Upper lobe of right lung (tissue), 1 donor: ENCODE measurements around the gene TMCC3. TPM values are rescaled to one million over a fixed set of nuclear protein-coding genes. Genes with fewer than 3 reads are reported as not detected.
A peak's percentile ranks its signal among the peaks of the same experiment; 100 is the strongest.
"Not testable (repeated sequence)": the region's sequence is repeated elsewhere in the genome, so short reads cannot be mapped to it uniquely, and the experiment has no call there.

ENCODE experiments used
- ATAC-seq: fragments of 200-7000 bp; cut with Tn5 transposase; one replicate; pipeline ENCODE4 v1.9.1; 2020; ENCODE audit warnings: mild to moderate bottlenecking, moderate library complexity
- DNase-seq: peaks from one replicate; pipeline ENCODE4 v3.0.0-alpha.2; 2020
- H3K27ac ChIP-seq: fragments of 200-600 bp; one replicate; pipeline ENCODE4 v1.8.0; 2022
- H3K27me3 ChIP-seq: fragments of 200-600 bp; one replicate; pipeline ENCODE4 v1.8.0; 2022; ENCODE audit warnings: mild to moderate bottlenecking
- H3K36me3 ChIP-seq: fragments of 200-600 bp; one replicate; pipeline ENCODE4 v1.8.0; 2022
- H3K4me1 ChIP-seq: fragments of 200-600 bp; one replicate; pipeline ENCODE4 v1.8.0; 2022
- H3K4me3 ChIP-seq: fragments of 200-600 bp; one replicate; pipeline ENCODE4 v1.8.0; 2022; ENCODE audit warnings: mild to moderate bottlenecking
- H3K9me3 ChIP-seq: fragments of 200-600 bp; one replicate; pipeline ENCODE4 v1.8.0; 2022
- intact Hi-C: fragments of 100-400 bp; cut with DNase I; formaldehyde crosslinking; loops from one replicate; pipeline ENCODE4 v1.11.0; 2022
- total RNA-seq: library from RNA; stranded (reverse); fragmentation: NEBNext Ultra II Directional; extraction: Animal tissue kit (Norgen Biotek cat#: 25700); gene quantifications from one replicate; pipeline ENCODE4 v1.2.1, GENCODE V29; 2021
- TF ChIP-seq, protein P1 (sequence below): fragments of 200-600 bp; IDR thresholded peaks from one replicate; pipeline ENCODE4 v1.8.0; 2022; ENCODE audit warnings: antibody characterized with exemption
- donor health status: DM: no; HTN: yes; CAD: no; lungs with severe emphysema.

The TMCC3 gene
- total RNA-seq, 1 donor from 2014 or later = 11.3 TPM

DNA sequence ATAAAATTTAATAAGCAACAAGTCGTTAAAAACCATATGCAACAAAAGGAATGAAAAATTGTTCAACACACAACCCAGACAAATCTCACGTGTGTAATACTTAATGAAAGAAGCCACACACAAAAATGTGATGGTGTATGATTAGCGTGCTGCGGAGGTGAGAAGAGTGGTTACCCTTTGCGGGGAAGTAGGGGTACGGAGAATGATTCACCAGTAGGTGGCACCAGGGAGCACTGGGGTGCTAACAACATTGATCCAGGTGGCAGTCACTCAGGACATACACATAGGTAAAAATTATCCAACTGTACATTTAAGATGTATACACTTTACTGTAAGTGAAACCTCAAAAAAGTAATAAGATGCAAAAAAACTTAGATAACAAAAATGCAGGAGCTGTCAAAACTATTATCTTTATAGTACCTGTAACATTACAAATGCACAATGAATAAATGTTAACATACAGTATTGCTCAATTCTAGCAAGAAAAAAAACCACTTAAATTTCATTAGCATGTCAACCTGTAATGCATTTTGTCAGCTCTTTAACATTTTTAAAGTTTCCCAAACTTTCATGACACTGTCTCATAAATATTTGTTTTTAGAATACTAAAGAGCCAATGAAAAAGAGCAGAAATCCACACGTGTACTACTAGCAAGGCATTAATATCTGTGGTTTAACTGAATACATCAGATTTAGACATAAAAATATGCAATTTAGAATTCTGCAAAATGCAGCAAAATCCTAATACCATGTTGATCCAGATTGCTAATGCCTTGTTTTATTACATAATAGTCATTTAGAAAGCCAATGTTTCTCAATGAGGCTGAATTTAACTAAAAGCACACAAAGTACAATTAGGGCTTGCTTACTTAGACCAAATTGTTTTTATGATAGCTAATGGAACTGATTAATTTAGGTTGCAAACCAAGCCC is 46.7 kb downstream of the TMCC3 start:
- Histone ChIP-seq H3K9me3 (no peaks in the 10 kb centered on the region), H3K36me3 (no peaks in the 10 kb centered on the region), H3K4me3 (no peak overlapping the region), H3K27ac (no peak overlapping the region), H3K27me3 (no peaks in the 10 kb centered on the region), H3K4me1 (no peaks in the 10 kb centered on the region)
- ATAC-seq = peak; percentile 81
- no peak for DNase-seq
- TF ChIP-seq, protein P1, sequence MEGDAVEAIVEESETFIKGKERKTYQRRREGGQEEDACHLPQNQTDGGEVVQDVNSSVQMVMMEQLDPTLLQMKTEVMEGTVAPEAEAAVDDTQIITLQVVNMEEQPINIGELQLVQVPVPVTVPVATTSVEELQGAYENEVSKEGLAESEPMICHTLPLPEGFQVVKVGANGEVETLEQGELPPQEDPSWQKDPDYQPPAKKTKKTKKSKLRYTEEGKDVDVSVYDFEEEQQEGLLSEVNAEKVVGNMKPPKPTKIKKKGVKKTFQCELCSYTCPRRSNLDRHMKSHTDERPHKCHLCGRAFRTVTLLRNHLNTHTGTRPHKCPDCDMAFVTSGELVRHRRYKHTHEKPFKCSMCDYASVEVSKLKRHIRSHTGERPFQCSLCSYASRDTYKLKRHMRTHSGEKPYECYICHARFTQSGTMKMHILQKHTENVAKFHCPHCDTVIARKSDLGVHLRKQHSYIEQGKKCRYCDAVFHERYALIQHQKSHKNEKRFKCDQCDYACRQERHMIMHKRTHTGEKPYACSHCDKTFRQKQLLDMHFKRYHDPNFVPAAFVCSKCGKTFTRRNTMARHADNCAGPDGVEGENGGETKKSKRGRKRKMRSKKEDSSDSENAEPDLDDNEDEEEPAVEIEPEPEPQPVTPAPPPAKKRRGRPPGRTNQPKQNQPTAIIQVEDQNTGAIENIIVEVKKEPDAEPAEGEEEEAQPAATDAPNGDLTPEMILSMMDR = peak; percentile 60
- intact Hi-C loops = no loop called here

DNA sequence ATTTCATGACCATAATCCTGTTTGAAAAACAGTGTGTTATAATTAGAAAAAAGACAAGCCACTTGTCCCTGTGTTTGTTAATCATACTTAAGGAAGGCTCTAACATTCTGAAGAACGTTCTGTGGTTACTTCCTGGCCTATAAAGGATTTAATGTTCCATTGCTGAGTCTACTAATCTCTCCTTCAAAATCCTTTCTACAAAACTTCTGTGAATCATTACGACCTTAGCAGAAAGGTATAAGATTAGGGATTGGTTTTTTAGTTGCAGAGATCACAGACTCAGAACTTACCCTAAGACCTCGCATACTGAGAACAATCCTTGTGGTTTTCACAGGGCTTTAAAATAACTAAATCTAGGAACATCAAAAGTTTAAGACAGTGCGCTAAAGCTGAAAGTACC is 48.3 kb downstream of the TMCC3 start:
- Histone ChIP-seq H3K4me3 (no peak overlapping the region), H3K27ac (no peak overlapping the region), H3K4me1 (no peaks in the 10 kb centered on the region), H3K27me3 (no peaks in the 10 kb centered on the region), H3K36me3 (no peaks in the 10 kb centered on the region), H3K9me3 (no peaks in the 10 kb centered on the region)
- ATAC-seq = no peak
- TF ChIP-seq, protein P1 = no peak
- DNase-seq = no peak
- intact Hi-C loops = no loop called here

DNA sequence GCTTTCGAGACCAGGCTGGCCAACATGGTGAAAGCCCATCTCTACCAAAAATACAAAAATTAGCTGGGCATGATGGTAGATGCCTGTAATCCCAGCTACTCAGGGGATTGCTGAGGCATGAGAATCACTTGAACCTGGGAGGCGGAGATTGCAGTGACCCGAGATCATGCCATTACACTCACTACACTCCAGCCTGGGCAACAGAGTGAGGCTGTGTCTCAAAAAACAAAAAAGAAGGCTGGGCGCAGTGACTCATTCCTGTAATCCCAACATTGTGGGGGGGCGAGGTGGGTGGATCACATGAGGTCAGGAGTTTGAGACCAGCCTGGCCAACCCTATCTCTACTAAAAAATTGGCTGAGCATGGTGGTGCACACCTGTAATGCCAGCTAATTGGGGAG is 49.0 kb downstream of the TMCC3 start:
- intact Hi-C loops, H3K9me3 ChIP-seq, H3K27me3 ChIP-seq, H3K4me3 ChIP-seq, H3K4me1 ChIP-seq, H3K27ac ChIP-seq, H3K36me3 ChIP-seq, ATAC-seq, DNase-seq: not testable (repeated sequence)

DNA sequence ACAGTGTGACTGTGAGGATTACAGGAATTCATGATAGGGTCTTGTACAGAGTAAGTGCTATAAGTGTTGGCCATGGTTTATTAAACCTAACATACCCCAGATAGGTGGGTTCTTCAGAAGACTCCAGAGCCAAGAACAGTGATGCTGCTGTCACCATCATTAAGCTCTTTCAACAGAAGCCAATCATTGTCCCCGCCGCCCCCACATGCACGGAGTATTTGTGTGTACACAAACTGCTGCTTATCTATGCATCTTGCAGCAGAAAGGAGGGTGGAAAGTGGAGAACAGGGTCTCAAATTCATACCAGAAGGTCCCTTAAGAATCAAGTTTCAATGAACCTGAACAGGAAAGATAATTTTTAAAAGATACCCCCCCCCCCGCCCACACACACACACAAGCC is 51.2 kb downstream of the TMCC3 start:
- ATAC-seq (no peak), DNase-seq (no peak)
- Histone ChIP-seq H3K4me1 (no peaks in the 10 kb centered on the region), H3K27me3 (no peaks in the 10 kb centered on the region), H3K27ac (no peak overlapping the region), H3K4me3 (no peak overlapping the region), H3K36me3 (no peaks in the 10 kb centered on the region), H3K9me3 (no peaks in the 10 kb centered on the region)
- intact Hi-C loops = no loop called here
- TF ChIP-seq, protein P1 = no peak

DNA sequence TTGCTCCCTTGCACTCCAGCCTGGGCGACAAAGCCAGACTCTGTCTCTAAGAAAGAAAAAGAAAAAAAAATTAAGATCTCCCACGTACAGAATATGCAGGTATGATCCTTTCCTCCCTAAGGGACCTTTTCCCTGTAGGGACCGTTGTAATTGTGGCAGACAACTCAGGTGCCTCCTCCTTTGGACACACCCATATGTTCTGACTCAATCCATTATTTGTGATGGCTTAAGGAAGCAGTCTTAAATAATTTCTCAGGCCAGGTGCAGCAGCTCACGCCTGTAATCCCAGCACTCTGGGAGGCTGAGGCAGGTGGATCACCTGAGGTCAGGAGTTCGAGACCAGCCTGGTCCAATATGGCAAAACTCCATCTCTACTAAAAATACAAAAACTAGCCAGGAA is 53.1 kb downstream of the TMCC3 start:
- TF ChIP-seq, protein P1 = no peak
- no peak for DNase-seq

DNA sequence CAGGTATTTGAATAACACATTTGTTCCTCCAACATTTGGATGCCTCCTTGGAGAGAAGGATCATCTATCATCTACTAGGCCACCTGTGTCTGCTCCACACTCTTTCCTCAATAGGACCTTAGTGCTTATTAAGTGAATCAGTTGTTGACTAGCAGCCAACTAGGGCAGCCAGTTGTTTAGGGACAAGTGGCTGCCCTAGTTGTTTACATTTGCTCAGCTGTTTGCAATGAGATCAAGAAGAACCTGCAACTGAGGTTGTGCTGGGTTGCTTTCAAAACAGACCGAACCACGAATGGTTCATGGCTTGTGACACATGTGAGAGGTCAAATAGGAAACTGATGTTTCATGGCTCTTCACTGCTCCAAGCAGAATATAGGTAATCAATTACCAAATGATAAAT is 53.8 kb downstream of the TMCC3 start:
- H3K36me3 ChIP-seq = no peaks in the 10 kb centered on the region
- no peak overlapping the region for H3K4me3 ChIP-seq
- H3K27me3 ChIP-seq = no peaks in the 10 kb centered on the region
- ATAC-seq = peak; percentile 48
- intact Hi-C loops = no loop called here
- no peak for DNase-seq
- TF ChIP-seq, protein P1 = no peak
- H3K4me1 ChIP-seq = no peaks in the 10 kb centered on the region
- H3K9me3 ChIP-seq = no peaks in the 10 kb centered on the region
- H3K27ac ChIP-seq = no peak overlapping the region

More for the DNA sequence above, 53.1 kb downstream of the TMCC3 start:
- no peaks in the 10 kb centered on the region for H3K4me1 ChIP-seq
- no peaks in the 10 kb centered on the region for H3K36me3 ChIP-seq
- no peaks in the 10 kb centered on the region for H3K9me3 ChIP-seq
- no peaks in the 10 kb centered on the region for H3K27me3 ChIP-seq
- H3K27ac ChIP-seq = no peak overlapping the region
- intact Hi-C loops = no loop called here
- no peak for ATAC-seq
- H3K4me3 ChIP-seq = no peak overlapping the region
